Ecto neural progenitor cell (in vitro differentiated cells): ENCODE data around the gene MCTP2.

Source experiments
- DNase-seq: peaks from one replicate; pipeline ENCODE4 v3.0.0-alpha.2; 2018; ENCODE audit warnings: low spot score

Gene MCTP2

DNA sequence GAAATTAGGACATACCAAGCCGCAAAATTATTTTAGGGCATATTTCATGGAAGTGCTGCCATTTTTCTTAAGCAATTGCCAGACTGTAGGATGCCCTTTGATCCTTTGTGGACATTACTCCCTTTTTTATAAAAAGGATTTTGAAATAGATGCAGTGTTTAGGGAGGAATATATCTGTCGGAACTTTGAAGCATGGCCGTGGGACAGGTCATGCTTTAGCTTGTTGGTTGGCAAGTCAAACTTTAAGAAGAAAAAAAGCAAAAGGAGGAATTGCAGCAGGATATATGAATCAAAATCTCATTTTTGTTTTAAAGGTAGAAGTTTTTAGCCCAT lies 122.1 kb downstream of the MCTP2 start:
- no peak for DNase-seq

DNA sequence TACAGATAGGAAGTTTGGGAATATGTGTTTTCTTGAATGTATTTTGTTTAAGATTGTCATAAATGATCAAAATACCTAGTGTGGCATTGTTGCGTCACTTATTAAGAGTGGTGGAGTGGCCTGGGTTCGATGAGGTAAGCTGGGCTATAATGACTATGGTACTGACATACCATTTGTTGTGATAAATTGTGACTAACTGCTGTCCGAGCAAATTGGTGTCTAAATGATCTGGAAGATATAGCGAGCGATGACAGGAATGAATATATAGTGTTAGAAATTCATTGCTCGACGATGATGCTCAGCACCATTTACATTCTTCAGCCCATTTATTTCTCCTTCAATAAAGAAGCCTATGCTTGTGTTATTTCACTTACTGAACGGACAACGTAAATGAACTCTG lies 123.3 kb downstream of the MCTP2 start:
- no peak for DNase-seq

DNA sequence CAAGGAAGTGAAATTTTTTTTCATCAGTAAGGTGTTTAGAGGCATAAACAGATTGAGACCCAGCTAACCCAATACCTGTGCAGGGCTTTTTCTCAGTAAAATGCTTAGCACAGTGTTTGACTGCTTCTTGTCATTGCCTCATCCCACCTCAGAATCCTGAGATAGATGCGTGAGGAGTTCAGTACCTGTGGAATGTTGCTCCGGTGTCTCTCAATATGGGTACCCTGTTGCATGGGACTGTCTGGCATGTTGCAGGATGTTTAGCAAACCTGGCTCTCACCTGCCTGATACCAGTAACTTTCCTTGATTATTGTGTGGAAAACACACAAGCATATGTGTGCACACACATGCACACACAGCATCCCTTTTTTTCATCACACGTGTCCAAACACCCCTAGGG lies 128.4 kb downstream of the MCTP2 start:
- no peak for DNase-seq

DNA sequence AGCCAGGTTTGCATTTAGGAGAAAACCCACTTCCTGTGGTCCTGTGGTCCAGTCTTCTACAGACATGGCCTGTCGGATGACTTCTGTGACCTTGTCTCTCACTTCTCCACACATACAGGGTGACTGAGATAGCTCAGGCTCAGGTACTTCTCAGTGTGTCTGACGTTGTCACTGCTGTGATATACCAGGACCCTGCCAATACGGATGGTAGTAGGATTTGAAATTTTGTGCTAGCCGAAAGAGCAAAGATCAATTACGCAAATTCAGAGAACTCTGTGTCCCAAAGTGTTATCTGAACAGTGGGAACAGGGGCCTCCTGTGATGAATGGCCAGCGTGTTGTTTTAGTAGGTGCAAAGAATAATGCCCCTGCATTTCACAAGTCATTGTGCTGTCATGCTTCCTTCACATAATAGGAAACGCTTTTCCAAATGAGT lies 128.9 kb downstream of the MCTP2 start:
- DNase-seq = no peak

GRCh38 chr15:94362385-94363092 lies 131.2 kb downstream of the MCTP2 start:
- no peak for DNase-seq

DNA sequence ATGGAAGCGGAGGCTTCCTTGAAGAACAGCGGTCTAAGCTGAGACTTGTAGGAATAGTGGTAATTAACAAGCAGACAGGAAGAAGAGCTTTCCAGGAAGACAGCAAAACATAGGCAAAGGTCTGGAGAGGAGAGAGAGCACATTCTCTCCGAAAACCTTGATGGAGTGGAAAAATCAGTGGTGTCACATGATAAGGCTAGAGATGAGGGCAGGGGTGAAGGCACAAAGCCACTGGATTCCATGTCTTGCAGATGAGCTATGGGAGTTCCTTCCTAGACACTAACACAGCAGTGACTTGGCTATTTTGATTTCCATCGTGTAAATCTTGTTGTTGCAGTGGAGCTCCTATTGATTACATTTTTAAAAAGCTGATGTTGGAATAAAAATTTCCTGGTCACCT lies 132.0 kb downstream of the MCTP2 start:
- no peak for DNase-seq

DNA sequence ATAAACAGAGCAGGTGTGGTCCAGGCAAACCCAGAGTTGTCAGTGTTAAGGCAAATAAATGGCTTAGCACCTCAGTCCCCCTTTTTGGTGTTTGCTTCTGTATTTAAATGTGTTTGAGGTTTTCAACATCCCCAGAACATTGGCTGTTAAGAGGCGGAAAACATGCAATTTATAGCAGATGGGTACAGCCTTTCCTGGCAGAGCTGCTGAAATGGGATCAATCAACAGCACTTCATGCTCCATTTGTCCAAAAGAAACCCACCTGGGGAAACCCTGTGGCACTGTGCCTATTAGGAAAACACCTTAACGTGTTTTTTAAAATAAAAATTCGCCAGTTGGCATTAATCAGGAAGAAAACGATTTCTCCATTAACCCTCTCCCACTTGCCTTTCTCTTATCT lies 135.4 kb downstream of the MCTP2 start:
- DNase-seq = no peak

- no peak for DNase-seq
Observed at GRCh38 chr15:94367726-94368535, 136.6 kb downstream of the MCTP2 start.

DNA sequence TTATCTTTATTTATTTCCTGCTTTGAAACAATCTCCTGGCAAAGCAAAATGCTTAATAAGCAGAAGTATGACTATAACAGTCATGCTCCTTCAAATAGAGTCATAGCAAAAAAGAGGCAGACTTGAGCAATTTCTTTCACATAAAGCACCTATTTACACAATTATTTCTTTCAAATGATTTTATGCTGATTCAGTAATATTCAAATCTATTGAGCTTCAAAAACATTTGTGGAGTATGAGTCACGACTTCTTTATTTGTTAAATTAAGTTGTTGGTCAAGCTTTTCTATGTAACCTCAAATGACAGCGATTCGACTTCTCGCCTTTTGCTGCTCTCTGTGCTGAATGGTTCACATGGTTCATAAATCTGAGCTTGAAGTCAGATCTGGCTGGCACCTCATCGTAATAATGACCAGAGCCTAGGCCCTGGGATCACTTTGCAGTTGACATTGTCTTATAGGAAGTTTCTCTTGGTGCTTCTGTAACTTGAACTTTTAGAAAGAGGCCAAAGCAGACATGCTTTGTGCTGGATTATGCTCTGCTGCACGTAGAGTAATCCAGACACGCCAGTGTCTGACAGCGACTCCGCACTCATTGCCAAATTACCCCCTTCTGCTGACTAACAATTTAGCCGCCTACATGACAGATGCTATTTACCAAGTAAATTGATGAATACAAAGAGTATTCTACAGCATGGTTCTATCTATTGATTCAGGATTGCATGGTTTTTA lies 139.0 kb downstream of the MCTP2 start:
- no peak for DNase-seq

DNA sequence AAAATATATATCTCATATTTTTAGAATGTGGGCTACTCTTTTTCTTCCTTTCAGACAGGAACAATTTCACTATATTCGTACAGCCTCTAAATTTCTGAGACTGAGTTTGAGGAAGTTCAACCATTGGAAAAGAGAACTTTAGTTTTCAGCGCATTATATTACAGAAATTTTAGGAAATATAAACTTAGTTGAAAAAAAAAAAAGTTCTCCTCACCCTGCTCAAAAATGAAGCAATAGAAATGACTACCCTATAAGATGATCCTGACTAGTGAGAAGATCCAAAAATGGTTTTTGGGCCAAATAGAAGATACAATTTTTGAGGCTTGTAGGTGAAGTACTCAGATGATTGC lies 139.6 kb downstream of the MCTP2 start:
- DNase-seq = no peak

GRCh38 chr15:94372821-94373220 lies 141.5 kb downstream of the MCTP2 start:
- DNase-seq = no peak

- no peak for DNase-seq
Observed at GRCh38 chr15:94375997-94376396, 144.6 kb downstream of the MCTP2 start.

DNA sequence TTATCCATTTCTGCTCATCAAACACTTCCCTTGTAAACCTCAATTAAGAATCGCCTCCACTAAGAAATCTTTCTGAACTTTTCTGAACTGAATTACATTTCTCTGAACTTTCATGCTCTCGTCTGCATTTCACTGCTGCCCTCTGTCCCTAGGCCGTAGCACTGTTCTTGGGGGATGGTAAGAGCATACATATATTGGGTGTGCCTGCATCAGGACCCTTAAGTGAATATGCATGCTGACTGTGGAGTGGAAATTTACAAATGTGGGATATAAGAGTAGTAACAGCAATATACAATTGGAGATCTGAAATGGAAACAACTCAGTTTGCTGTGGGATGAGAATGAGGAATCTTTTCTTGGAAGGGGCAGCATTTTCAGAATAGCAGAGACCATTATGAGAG lies 148.6 kb downstream of the MCTP2 start:
- no peak for DNase-seq

DNA sequence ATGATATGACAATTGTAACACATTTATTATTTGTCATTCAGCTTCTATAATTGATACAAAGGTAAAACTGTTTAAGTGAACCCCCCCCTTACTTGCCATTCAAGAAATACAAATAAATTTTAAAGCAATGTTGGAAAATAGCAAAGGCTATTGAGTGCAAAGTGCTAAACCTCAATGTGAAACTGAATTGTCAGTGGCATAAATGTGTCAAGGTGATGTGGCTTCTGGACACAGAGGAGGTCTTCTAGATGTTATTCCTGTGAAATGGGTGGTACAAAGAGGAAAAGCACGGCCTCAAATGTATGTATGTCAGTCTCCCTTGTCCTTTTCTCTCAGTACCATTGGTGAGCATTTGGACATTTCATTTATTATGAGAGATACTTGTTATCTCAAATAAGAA lies 149.4 kb downstream of the MCTP2 start:
- DNase-seq = no peak

DNA sequence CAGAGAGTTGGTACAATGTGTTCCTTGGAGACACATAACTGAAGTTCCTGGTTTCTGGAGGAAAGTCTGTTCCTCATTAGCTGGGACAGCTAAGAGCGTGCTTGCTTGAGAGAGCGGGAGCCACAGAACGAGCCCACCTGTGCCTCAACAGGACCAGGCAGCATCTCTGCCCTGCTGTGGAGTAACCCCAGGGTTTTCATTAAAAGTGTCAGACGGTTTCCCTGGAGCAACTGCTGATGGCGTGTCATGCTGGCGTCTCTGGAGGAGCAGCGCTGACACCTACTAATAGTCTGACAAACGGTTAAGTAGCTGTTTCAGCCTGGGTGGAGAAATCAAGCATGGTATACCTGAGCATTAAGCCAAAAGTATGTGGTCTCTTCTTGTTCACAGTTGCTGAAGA lies 150.0 kb downstream of the MCTP2 start:
- DNase-seq = no peak

DNA sequence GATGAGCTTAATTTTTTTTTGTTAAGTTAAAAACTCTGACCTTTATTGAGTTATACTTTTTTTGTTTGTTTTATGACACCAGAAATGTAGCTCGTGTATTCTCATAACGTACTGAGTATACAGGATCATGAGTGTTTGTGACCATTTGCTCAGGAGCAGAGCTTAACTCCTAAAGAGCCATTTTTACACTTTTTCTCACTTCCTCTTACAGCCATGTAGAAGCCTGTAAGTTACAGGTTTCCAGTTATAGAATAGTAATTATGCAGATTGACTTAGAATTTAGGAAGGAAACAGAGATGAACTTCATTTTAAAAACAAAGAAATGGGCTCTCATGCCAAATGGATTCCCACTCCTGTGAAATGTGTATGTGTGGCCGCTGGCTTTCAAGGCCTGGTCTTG lies 151.7 kb downstream of the MCTP2 start:
- DNase-seq = no peak

DNA sequence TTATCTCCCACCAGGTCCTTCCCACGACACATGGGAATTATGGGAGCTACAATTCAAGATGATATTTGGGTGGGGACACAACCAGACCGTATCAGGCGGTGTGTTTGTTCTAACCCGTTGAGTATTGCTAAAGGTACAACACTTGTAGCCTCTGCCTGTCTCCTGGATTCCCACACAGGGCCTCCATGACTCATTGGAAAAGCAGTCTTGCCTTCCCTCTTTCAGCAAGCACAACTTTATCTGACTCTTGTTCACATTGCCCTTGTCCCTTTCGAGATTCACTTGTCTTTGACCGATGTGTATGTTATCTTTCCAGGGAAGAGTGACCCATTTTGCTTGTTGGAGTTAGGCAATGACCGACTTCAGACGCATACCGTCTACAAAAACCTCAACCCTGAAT lies 152.3 kb downstream of the MCTP2 start:
- DNase-seq = no peak

- DNase-seq = no peak
Observed at GRCh38 chr15:94385441-94385840, 154.1 kb downstream of the MCTP2 start.

GRCh38 chr15:94386351-94386750 lies 155.0 kb downstream of the MCTP2 start:
- no peak for DNase-seq

DNA sequence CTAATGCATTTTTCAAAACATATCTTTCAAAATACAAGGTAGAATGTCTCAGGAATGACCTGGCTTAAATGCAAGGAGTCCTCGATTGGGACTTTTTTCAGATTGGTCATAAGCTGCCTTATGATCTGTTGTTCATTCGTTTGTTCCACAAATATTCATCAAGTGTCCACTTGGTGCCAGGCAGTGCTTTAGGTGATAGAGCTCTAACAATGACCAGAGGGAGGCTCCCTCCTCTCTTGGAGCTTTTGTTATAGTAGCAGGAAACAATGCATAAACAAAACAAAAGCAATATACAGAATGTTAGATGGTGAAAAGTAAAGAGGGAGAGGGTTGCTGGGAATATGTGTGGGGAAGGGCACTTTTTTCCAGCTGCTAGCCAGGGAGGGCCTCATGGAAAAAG lies 156.1 kb downstream of the MCTP2 start:
- no peak for DNase-seq

GRCh38 chr15:94387849-94388441 lies 156.6 kb downstream of the MCTP2 start:
- DNase-seq = no peak

DNA sequence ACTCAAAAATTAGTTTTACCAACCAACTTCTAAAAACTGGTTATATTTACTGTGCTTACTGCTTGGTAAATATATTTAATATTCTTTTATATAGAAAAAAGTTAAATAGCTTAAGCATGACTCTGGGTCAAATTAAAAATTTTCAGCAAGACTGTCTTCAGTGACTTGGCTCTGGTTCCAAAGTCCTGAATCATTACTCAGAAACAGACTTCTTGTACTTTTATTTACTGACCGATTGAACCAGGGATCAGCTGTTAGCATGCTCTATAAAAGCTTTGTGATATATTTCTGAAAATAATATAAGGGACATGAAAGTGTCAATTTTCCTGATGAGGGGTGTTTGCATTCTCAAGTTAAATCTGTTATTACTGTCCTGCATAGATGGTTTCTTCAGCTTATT lies 164.3 kb downstream of the MCTP2 start:
- DNase-seq = no peak

DNA sequence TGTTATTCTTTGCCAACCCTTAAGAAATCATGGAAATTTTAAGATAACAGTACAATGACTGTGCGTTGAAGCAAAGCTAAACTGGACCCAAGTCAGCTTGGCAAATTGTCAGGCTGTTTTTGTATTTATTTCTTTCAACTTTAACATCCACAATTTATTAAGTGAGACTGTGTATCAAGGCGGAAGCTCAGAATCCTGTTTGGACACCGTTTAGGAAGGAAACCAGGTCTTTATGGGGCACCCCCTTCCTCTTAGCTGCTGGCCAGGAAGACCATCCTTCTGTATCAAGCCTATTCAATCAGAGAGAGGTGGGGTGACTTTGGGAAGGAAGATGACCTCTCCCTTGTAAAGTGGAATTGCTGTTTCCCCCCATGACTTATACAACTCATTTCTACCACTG lies 166.0 kb downstream of the MCTP2 start:
- no peak for DNase-seq
